ENCODE measurements around the gene SNUPN.
"Not testable (repeated sequence)": the region's sequence is repeated elsewhere in the genome, so short reads cannot be mapped to it uniquely, and the experiment has no call there.

Gene SNUPN

GRCh38 chr15:75583701-75584100 is 41.8 kb downstream of the SNUPN start:
- DNase-seq (ENCODE audit: low read depth) = no peak

GRCh38 chr15:75582943-75583342 is 42.6 kb downstream of the SNUPN start:
- DNase-seq (ENCODE audit: low read depth) = not testable (repeated sequence)

GRCh38 chr15:75578948-75579920 is 46.3 kb downstream of the SNUPN start, which contains the start of gene PTPN9:
PTPN9 (minus strand) TSS chr15:75579315; CDS start chr15:75578776, 539 bp downstream.
- peak; percentile 85 for DNase-seq (ENCODE audit: low read depth)

GRCh38 chr15:75578173-75578947 is 47.2 kb downstream of the SNUPN start:
- DNase-seq (ENCODE audit: low read depth) = peak; percentile 33

- DNase-seq (ENCODE audit: low read depth) = peak; percentile 43
These were observed 47.9 kb downstream of the SNUPN start for GRCh38 chr15:75577401-75578172.

- DNase-seq (ENCODE audit: low read depth) = no peak
These were observed 51.7 kb downstream of the SNUPN start for GRCh38 chr15:75573648-75574384.

GRCh38 chr15:75570126-75570845 is 55.2 kb downstream of the SNUPN start:
- no peak for DNase-seq (ENCODE audit: low read depth)

- peak; percentile 36 for DNase-seq (ENCODE audit: low read depth)
These were observed 60.2 kb downstream of the SNUPN start for GRCh38 chr15:75565062-75565970.

GRCh38 chr15:75561888-75562287 is 63.6 kb downstream of the SNUPN start:
- no peak for DNase-seq (ENCODE audit: low read depth)

- not testable (repeated sequence) for DNase-seq (ENCODE audit: low read depth)
These were observed 66.2 kb downstream of the SNUPN start for GRCh38 chr15:75559360-75559759.

- DNase-seq (ENCODE audit: low read depth) = not testable (repeated sequence)
These were observed 66.6 kb downstream of the SNUPN start for GRCh38 chr15:75558955-75559354.

GRCh38 chr15:75554717-75555116 is 70.8 kb downstream of the SNUPN start:
- no peak for DNase-seq (ENCODE audit: low read depth)

- no peak for DNase-seq (ENCODE audit: low read depth)
These were observed 71.9 kb downstream of the SNUPN start for GRCh38 chr15:75553659-75554058.

GRCh38 chr15:75551091-75551490 is 74.4 kb downstream of the SNUPN start:
- DNase-seq (ENCODE audit: low read depth) = no peak

Measured in ELR (cell line).